B cell (primary cell): ENCODE data around the gene PDCD4. TPM values are rescaled to one million over a fixed set of nuclear protein-coding genes. Genes with fewer than 3 reads are reported as not detected.
A peak's percentile ranks its signal among the peaks of the same experiment; 100 is the strongest.

Experiments used
- ATAC-seq: fragments of 200-7000 bp; cut with Tn5 transposase; one replicate; pipeline ENCODE4 v1.10.0; 2021; ENCODE audit warnings: low read depth, mild to moderate bottlenecking, moderate number of reproducible peaks, moderate library complexity
- CTCF ChIA-PET: fragments of 350-600 bp; sonication (Branson Sonifier 250); formaldehyde crosslinking; loops from one replicate; lab custom pipeline; 2021; ENCODE audit warnings: antibody characterized with exemption, inconsistent platforms; lab: Charles Lee
- POLR2A ChIA-PET: fragments of 350-600 bp; sonication (Branson Sonifier 250); formaldehyde crosslinking; loops from one replicate; lab custom pipeline; 2021; ENCODE audit warnings: antibody characterized with exemption; lab: Charles Lee
- DNase-seq: peaks from one replicate; pipeline ENCODE4 v3.0.0; 2013
- H2AFZ ChIP-seq: 2 replicates; pipeline ENCODE4 v1.6.1; 2012; ENCODE audit warnings: mild to moderate bottlenecking, low read depth, low read length; ENCODE audit not compliant: insufficient read depth, poor library complexity, severe bottlenecking
- H3K27ac ChIP-seq, 2 donors: 1 replicate in 1 of 2; 2 replicates in 1 of 2; pipeline ENCODE4 v1.5.1; 2012 to 2013; ENCODE audit warnings: low read length in 2 of 2, mild to moderate bottlenecking in 2 of 2, moderate library complexity in 1 of 2
- H3K27me3 ChIP-seq, 4 experiments: fragments of 200-600 bp in 1 of 4; sonication (generic) in 1 of 4; replicated peaks in 1 of 4; 1 replicate in 2 of 4; 2 replicates in 2 of 4; pipeline versions ENCODE4 v1.6.1 to v1.7.0; 2013 to 2016; ENCODE audit warnings: low read length in 3 of 4, mild to moderate bottlenecking in 2 of 4, mixed read lengths in 1 of 4, moderate library complexity in 1 of 4; ENCODE audit not compliant: insufficient read depth in 4 of 4, control insufficient read depth in 3 of 4; ENCODE audit errors: control extremely low read depth in 1 of 4
- H3K36me3 ChIP-seq, 2 experiments: replicated peaks in 1 of 2; 1 replicate in 1 of 2; 2 replicates in 1 of 2; pipeline versions ENCODE4 v1.6.1 to v1.7.1; 2013; ENCODE audit warnings: low read length in 1 of 2; ENCODE audit not compliant: insufficient read depth in 2 of 2, control insufficient read depth in 1 of 2; ENCODE audit errors: control extremely low read depth in 1 of 2, extremely low read depth in 1 of 2
- H3K4me1 ChIP-seq, 2 donors: fragments of 200-600 bp in 1 of 2; sonication (generic) in 1 of 2; 1 replicate in 1 of 2; 2 replicates in 1 of 2; pipeline versions ENCODE4 v1.5.1 to v1.6.1; 2013 to 2017; ENCODE audit warnings: low read length in 2 of 2; ENCODE audit not compliant: control insufficient read depth in 2 of 2, insufficient read depth in 2 of 2
- H3K4me2 ChIP-seq: replicated peaks from 2 replicates; pipeline ENCODE3; 2012; ENCODE audit warnings: mild to moderate bottlenecking, low read depth, low read length; ENCODE audit not compliant: poor library complexity, severe bottlenecking
- H3K4me3 ChIP-seq, 5 experiments: fragments of 200-600 bp in 1 of 5; sonication (generic) in 1 of 5; 1 replicate in 3 of 5; 2 replicates in 2 of 5; pipeline versions ENCODE4 v1.5.1 to v1.7.0; 2011 to 2016; ENCODE audit warnings: low read length in 4 of 5, mild to moderate bottlenecking in 4 of 5, low read depth in 2 of 5, control low read depth in 1 of 5, moderate library complexity in 1 of 5; ENCODE audit not compliant: insufficient read depth in 1 of 5; ENCODE audit errors: control extremely low read depth in 1 of 5, extremely low read depth in 1 of 5
- H3K79me2 ChIP-seq: fragments of 200-600 bp; sonication (generic); one replicate; pipeline ENCODE4 v1.6.0; 2016; ENCODE audit warnings: low read length; ENCODE audit not compliant: control insufficient read depth, insufficient read depth
- H3K9ac ChIP-seq: fragments of 200-600 bp; sonication (generic); 2 replicates; pipeline ENCODE4 v1.6.1; 2017; ENCODE audit warnings: mild to moderate bottlenecking, low read length, moderate library complexity
- H3K9me3 ChIP-seq, 3 donors: one replicate each; pipeline versions ENCODE4 v1.6.1 to v1.7.1; 2013; ENCODE audit warnings: low read length in 2 of 3; ENCODE audit not compliant: control insufficient read depth in 2 of 3, insufficient read depth in 1 of 3; ENCODE audit errors: control extremely low read depth in 1 of 3
- H4K20me1 ChIP-seq: 2 replicates; pipeline ENCODE4 v1.6.0; 2012; ENCODE audit warnings: mild to moderate bottlenecking, low read length; ENCODE audit not compliant: insufficient read depth, control insufficient read depth, poor library complexity, severe bottlenecking
- H3K27ac Mint-ChIP-seq: one replicate; pipeline ENCODE4 v1.8.0; 2021; ENCODE audit warnings: mixed read lengths
- H3K27me3 Mint-ChIP-seq: one replicate; pipeline ENCODE4 v1.8.0; 2021; ENCODE audit warnings: mixed read lengths
- H3K4me1 Mint-ChIP-seq: one replicate; pipeline ENCODE4 v1.8.0; 2021; ENCODE audit warnings: mixed read lengths
- H3K4me3 Mint-ChIP-seq: one replicate; pipeline ENCODE4 v1.8.0; 2021; ENCODE audit warnings: mixed read lengths
- H3K9me3 Mint-ChIP-seq: one replicate; pipeline ENCODE4 v1.8.0; 2022; ENCODE audit warnings: mixed read lengths; ENCODE audit not compliant: insufficient read depth
- CTCF ChIP-seq: fragments of 200-600 bp; IDR thresholded peaks from one replicate; pipeline ENCODE4 v1.8.0; 2022; ENCODE audit warnings: antibody characterized with exemption, mild to moderate bottlenecking
- EZH2 ChIP-seq: IDR thresholded peaks from 2 replicates; pipeline ENCODE4 v1.6.1; 2012; ENCODE audit warnings: borderline replicate concordance, low read depth, mild to moderate bottlenecking, moderate library complexity, low read length; ENCODE audit not compliant: insufficient read depth, poor library complexity, severe bottlenecking
- WGBS: methylation state at CpG from one replicate; pipeline ENCODE4 v1.1.5; 2013; ENCODE audit warnings: missing lambda C conversion rate; ENCODE audit not compliant: insufficient coverage; 5-methylcytosine and 5-hydroxymethylcytosine counted together
- intact Hi-C: fragments of 100-400 bp; cut with micrococcal nuclease; formaldehyde crosslinking; loops from one replicate; pipeline ENCODE4 v1.10.0; 2022
- polyA plus RNA-seq: library from polyadenylated mRNA; depleted of rRNA; stranded (reverse); fragments of >200 nt; gene quantifications from 2 replicates; pipeline ENCODE4 v1.2.3, GENCODE V29; 2012
- total RNA-seq, 2 donors: library from RNA; stranded (reverse); fragments of 120-200 nt in 1 of 2; gene quantifications; 1 replicate in 1 of 2; 2 replicates in 1 of 2; pipeline versions ENCODE4 v1.2.3 to v1.2.4, GENCODE V29; 2013 to 2022

The PDCD4 gene
- total and polyA plus RNA-seq, 2 donors (not counting 1 experiment from before 2014, with no cell fraction given), result 33.9 to 169 TPM

GRCh38 chr10:110863361-110863760 is 8.4 kb upstream of the PDCD4 start:
- no peaks in the 10 kb centered on the region for H4K20me1 ChIP-seq
- no peaks in the 10 kb centered on the region for H3K9me3 Mint-ChIP-seq
- no peak overlapping the region for H2AFZ ChIP-seq
- H3K27ac Mint-ChIP-seq, result peak overlapping the region; percentile 97
- ATAC-seq (no peak), DNase-seq (no peak)
- H3K4me3 Mint-ChIP-seq, result no peak overlapping the region
- no peak overlapping the region for H3K9ac ChIP-seq
- peak overlapping the region; percentile 94 to 96 for H3K27ac ChIP-seq
- peaks cover 97 to 100% of the 10 kb centered on the region in 2 donors for H3K4me1 ChIP-seq
- peaks cover 19% of the 10 kb centered on the region for H3K79me2 ChIP-seq
- H3K4me3 ChIP-seq, result no peak overlapping the region
- POLR2A ChIA-PET, result no interaction called here
- H3K27me3 Mint-ChIP-seq, result no peaks in the 10 kb centered on the region
- H3K9me3 ChIP-seq, result no peaks in the 10 kb centered on the region
- intact Hi-C loops, result loop anchor here (5.0 to 10.0 kb wide), 2 partner anchors 506 to 639 kb away; no protein-coding TSS in a partner anchor
- TF ChIP-seq EZH2 (no peak), CTCF (no peak)
- peaks cover 94% of the 10 kb centered on the region for H3K4me1 Mint-ChIP-seq
- peak overlapping the region; percentile 87 for H3K4me2 ChIP-seq
- H3K36me3 ChIP-seq, result no peaks in the 10 kb centered on the region
- CTCF ChIA-PET, result interaction anchor here (1.3 kb wide), 1 partner anchor 60 kb away, joined by 8 read pairs; no protein-coding TSS in a partner anchor
- no peaks in the 10 kb centered on the region for H3K27me3 ChIP-seq

- Histone ChIP-seq H3K4me3 (peak overlapping the region in 1 of 5 experiments; percentile 22), H3K4me1 (peaks cover 97 to 100% of the 10 kb centered on the region in 2 donors), H3K4me2 (peak overlapping the region; percentile 87), H3K79me2 (peaks cover 16% of the 10 kb centered on the region), H3K9ac (peak overlapping the region; percentile 22), H4K20me1 (no peaks in the 10 kb centered on the region), H3K36me3 (no peaks in the 10 kb centered on the region), H3K27me3 (no peaks in the 10 kb centered on the region), H3K27ac (peak overlapping the region; percentile 94 to 96), H2AFZ (no peak overlapping the region), H3K9me3 (no peaks in the 10 kb centered on the region)
- 100% methylated on average over 2 of the region's 2 CpGs for WGBS
- Mint-ChIP-seq H3K9me3 (no peaks in the 10 kb centered on the region), H3K4me3 (peak overlapping the region; percentile 31), H3K27me3 (no peaks in the 10 kb centered on the region), H3K4me1 (peaks cover 97% of the 10 kb centered on the region), H3K27ac (peak overlapping the region; percentile 97)
- ATAC-seq (no peak), DNase-seq (no peak)
- no peak for TF ChIP-seq EZH2
- TF ChIP-seq CTCF, result no peak
- intact Hi-C loops, result loop anchor here (1.0 to 10.0 kb wide), 8 partner anchors 8 to 639 kb away; partner anchors contain the start of genes SMC3 and SMNDC1
- CTCF ChIA-PET, result interaction anchor here (0.8 to 5.3 kb wide), 6 partner anchors 18 to 118 kb away, joined by 3 to 43 read pairs (median 4); no protein-coding TSS in a partner anchor
- POLR2A ChIA-PET, result interaction anchor here (0.9 to 5.2 kb wide), 3 partner anchors 9 to 55 kb away, joined by 3 to 80 read pairs (median 4); partner anchors contain the start of genes BBIP1 and SHOC2
Measured at GRCh38 chr10:110863956-110864355, 7.8 kb upstream of the PDCD4 start.
